GOT3 (cell line): Measurements from ENCODE around the gene TNS3.
A peak's percentile ranks its signal among the peaks of the same experiment; 100 is the strongest.
"Not testable (repeated sequence)": the region's sequence is repeated elsewhere in the genome, so short reads cannot be mapped to it uniquely, and the experiment has no call there.

Experiments used
- DNase-seq: peaks from one replicate; lab custom pipeline; 2025; ENCODE audit warnings: mixed read lengths; lab: John Stamatoyannopoulos, UW

Gene TNS3

GRCh38 chr7:47283497-47284131 lies 298.3 kb downstream of the TNS3 start:
- no peak for DNase-seq

GRCh38 chr7:47282790-47283496 lies 299.0 kb downstream of the TNS3 start:
- no peak for DNase-seq

- no peak for DNase-seq
These were observed 299.8 kb downstream of the TNS3 start for GRCh38 chr7:47281966-47282643.

- no peak for DNase-seq
These were observed 300.8 kb downstream of the TNS3 start for GRCh38 chr7:47281161-47281560.

GRCh38 chr7:47280114-47280513 lies 301.8 kb downstream of the TNS3 start:
- DNase-seq = no peak

GRCh38 chr7:47278043-47278442 lies 303.9 kb downstream of the TNS3 start:
- no peak for DNase-seq

- no peak for DNase-seq
These were observed 304.6 kb downstream of the TNS3 start for GRCh38 chr7:47277321-47277781.

GRCh38 chr7:47273974-47274766 lies 307.7 kb downstream of the TNS3 start:
- no peak for DNase-seq

- DNase-seq = no peak
These were observed 308.8 kb downstream of the TNS3 start for GRCh38 chr7:47273088-47273487.

GRCh38 chr7:47271749-47272148 lies 310.2 kb downstream of the TNS3 start:
- no peak for DNase-seq

GRCh38 chr7:47268851-47269836 lies 312.8 kb downstream of the TNS3 start:
- DNase-seq = no peak

GRCh38 chr7:47267346-47267745 lies 314.6 kb downstream of the TNS3 start:
- DNase-seq = no peak

GRCh38 chr7:47266799-47267198 lies 315.1 kb downstream of the TNS3 start:
- DNase-seq = no peak

GRCh38 chr7:47266131-47266706 lies 315.7 kb downstream of the TNS3 start:
- DNase-seq = peak; percentile 46

- DNase-seq = no peak
These were observed 316.3 kb downstream of the TNS3 start for GRCh38 chr7:47265621-47266020.

GRCh38 chr7:47264021-47264651 lies 317.8 kb downstream of the TNS3 start:
- DNase-seq = no peak

GRCh38 chr7:47262881-47263280 lies 319.0 kb downstream of the TNS3 start:
- no peak for DNase-seq

GRCh38 chr7:47262160-47262559 lies 319.8 kb downstream of the TNS3 start:
- DNase-seq = not testable (repeated sequence)

- DNase-seq = no peak
These were observed 321.6 kb downstream of the TNS3 start for GRCh38 chr7:47260270-47260669.

- DNase-seq = no peak
These were observed 322.2 kb downstream of the TNS3 start for GRCh38 chr7:47259682-47260081.
